Liver (tissue), 2 donors: ENCODE data around the gene RARS1.

ENCODE experiments used
- GABPA ChIP-seq, 2 donors: IDR thresholded peaks in 1 of 2; conservative IDR thresholded peaks in 1 of 2; 2 replicates each; pipeline ENCODE4 v1.6.1; 2016; ENCODE audit warnings: antibody characterized with exemption in 2 of 2, mild to moderate bottlenecking in 1 of 2, moderate library complexity in 1 of 2
- TF ChIP-seq, protein P1 (sequence below): IDR thresholded peaks from 2 replicates; pipeline ENCODE4 v1.6.1; 2016; ENCODE audit warnings: antibody characterized with exemption, mild to moderate bottlenecking
- donor health status: healthy.

DNA sequence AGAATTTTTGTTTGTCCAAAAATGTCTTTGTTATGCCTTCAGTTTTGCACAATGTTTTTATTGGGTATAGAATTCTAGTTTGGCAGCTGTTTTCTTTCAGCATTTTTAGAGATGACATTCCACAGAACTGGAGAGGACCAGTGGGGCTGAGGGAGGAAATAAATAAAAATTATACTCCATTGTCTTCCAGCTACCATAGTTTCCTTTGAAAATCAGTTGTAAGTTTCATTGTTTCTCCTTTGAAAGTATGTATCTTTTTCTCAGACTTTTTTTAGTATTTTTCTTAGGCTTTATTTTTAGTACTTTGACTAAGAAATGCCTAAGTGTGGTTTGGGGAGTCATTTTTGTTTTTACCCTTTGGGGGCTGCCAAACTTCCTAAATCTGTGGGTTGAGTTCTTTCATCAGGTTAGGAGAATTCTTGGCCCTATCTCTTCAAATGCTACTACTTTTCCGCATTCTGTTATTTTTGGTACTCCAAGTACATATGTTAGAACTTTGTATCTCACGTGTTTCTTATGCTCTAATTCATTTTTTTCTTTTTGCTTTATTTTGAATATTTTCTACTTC is 27.7 kb downstream of the RARS1 start:
- no peak for TF ChIP-seq GABPA (IDR thresholded peaks at IDR 0.05 in 1 of 2, conservative IDR thresholded peaks at IDR 0.05 in 1 of 2)
- TF ChIP-seq, protein P1, sequence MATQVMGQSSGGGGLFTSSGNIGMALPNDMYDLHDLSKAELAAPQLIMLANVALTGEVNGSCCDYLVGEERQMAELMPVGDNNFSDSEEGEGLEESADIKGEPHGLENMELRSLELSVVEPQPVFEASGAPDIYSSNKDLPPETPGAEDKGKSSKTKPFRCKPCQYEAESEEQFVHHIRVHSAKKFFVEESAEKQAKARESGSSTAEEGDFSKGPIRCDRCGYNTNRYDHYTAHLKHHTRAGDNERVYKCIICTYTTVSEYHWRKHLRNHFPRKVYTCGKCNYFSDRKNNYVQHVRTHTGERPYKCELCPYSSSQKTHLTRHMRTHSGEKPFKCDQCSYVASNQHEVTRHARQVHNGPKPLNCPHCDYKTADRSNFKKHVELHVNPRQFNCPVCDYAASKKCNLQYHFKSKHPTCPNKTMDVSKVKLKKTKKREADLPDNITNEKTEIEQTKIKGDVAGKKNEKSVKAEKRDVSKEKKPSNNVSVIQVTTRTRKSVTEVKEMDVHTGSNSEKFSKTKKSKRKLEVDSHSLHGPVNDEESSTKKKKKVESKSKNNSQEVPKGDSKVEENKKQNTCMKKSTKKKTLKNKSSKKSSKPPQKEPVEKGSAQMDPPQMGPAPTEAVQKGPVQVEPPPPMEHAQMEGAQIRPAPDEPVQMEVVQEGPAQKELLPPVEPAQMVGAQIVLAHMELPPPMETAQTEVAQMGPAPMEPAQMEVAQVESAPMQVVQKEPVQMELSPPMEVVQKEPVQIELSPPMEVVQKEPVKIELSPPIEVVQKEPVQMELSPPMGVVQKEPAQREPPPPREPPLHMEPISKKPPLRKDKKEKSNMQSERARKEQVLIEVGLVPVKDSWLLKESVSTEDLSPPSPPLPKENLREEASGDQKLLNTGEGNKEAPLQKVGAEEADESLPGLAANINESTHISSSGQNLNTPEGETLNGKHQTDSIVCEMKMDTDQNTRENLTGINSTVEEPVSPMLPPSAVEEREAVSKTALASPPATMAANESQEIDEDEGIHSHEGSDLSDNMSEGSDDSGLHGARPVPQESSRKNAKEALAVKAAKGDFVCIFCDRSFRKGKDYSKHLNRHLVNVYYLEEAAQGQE: no peak
